HEK293T (cell line): Measurements from ENCODE around the gene TNNI3K.

Experiments used
- CTCF ChIA-PET: fragments of 350-600 bp; formaldehyde crosslinking; extraction: SDS; loops from one replicate; lab custom pipeline; 2021; ENCODE audit warnings: antibody characterized with exemption, inconsistent platforms; lab: Yijun Ruan, JAX
- POLR2A ChIA-PET: fragments of 350-600 bp; formaldehyde crosslinking; extraction: SDS; loops from one replicate; lab custom pipeline; 2020; ENCODE audit warnings: antibody characterized with exemption, inconsistent platforms; lab: Yijun Ruan, JAX
- DNase-seq: peaks from one replicate; pipeline ENCODE4 v3.0.0; 2012; ENCODE audit warnings: mixed read lengths; ENCODE audit errors: extremely low spot score
- ARNT ChIP-seq: fragments of 450-650 bp; IDR thresholded peaks from 2 replicates; pipeline ENCODE4 v1.6.1; 2017; ENCODE audit warnings: mild to moderate bottlenecking
- BHLHE40 ChIP-seq: fragments of 450-650 bp; IDR thresholded peaks from 2 replicates; pipeline ENCODE4 v1.6.1; 2016; ENCODE audit warnings: mild to moderate bottlenecking, moderate library complexity, borderline replicate concordance
- CTBP1 ChIP-seq: fragments of 450-650 bp; IDR thresholded peaks from 2 replicates; pipeline ENCODE4 v1.6.1; 2016; ENCODE audit warnings: borderline replicate concordance
- ELF4 ChIP-seq: fragments of 450-650 bp; IDR thresholded peaks from 2 replicates; pipeline ENCODE4 v1.6.1; 2017; ENCODE audit warnings: antibody characterized with exemption
- FOXA1 ChIP-seq: fragments of 450-650 bp; IDR thresholded peaks from 2 replicates; pipeline ENCODE4 v1.6.1; 2016; ENCODE audit warnings: mild to moderate bottlenecking
- FOXK2 ChIP-seq: fragments of 450-650 bp; IDR thresholded peaks from 2 replicates; pipeline ENCODE4 v1.6.1; 2016; ENCODE audit warnings: mild to moderate bottlenecking
- FOXM1 ChIP-seq: fragments of 450-650 bp; IDR thresholded peaks from 2 replicates; pipeline ENCODE4 v1.6.1; 2017; ENCODE audit warnings: mild to moderate bottlenecking, borderline replicate concordance
- HDGF ChIP-seq: fragments of 450-650 bp; IDR thresholded peaks from 2 replicates; pipeline ENCODE4 v1.6.1; 2017; ENCODE audit warnings: antibody characterized with exemption, borderline replicate concordance
- L3MBTL2 ChIP-seq: fragments of 450-650 bp; conservative IDR thresholded peaks from 2 replicates; pipeline ENCODE4 v1.6.1; 2016; ENCODE audit warnings: mild to moderate bottlenecking
- LEF1 ChIP-seq: fragments of 450-650 bp; IDR thresholded peaks from 2 replicates; pipeline ENCODE4 v1.6.1; 2017; ENCODE audit warnings: mild to moderate bottlenecking, borderline replicate concordance
- NFRKB ChIP-seq: fragments of 450-650 bp; IDR thresholded peaks from 2 replicates; pipeline ENCODE4 v1.6.1; 2016; ENCODE audit warnings: mild to moderate bottlenecking, moderate library complexity
- PKNOX1 ChIP-seq: fragments of 450-650 bp; IDR thresholded peaks from 2 replicates; pipeline ENCODE4 v1.6.1; 2016
- SP1 ChIP-seq: fragments of 450-650 bp; IDR thresholded peaks from 2 replicates; pipeline ENCODE4 v1.6.1; 2017
- SUZ12 ChIP-seq: fragments of 450-650 bp; IDR thresholded peaks from 2 replicates; pipeline ENCODE4 v1.6.1; 2016; ENCODE audit warnings: mild to moderate bottlenecking
- TARDBP ChIP-seq: fragments of 450-650 bp; IDR thresholded peaks from 2 replicates; pipeline ENCODE4 v1.6.1; 2016
- ZNF384 ChIP-seq: fragments of 450-650 bp; IDR thresholded peaks from 2 replicates; pipeline ENCODE4 v1.6.1; 2016

TNNI3K gene

GRCh38 chr1:74523873-74524480 lies 288.8 kb downstream of the TNNI3K start:
- TF ChIP-seq CTBP1 (no peak), BHLHE40 (no peak), SP1 (no peak), SUZ12 (no peak), ARNT (no peak), PKNOX1 (no peak), FOXK2 (no peak), LEF1 (no peak), HDGF (no peak)
- no peak for DNase-seq
- ChIA-PET POLR2A (no interaction called here), CTCF (no interaction called here)

GRCh38 chr1:74526708-74527107 lies 291.5 kb downstream of the TNNI3K start:
- DNase-seq = no peak
- ChIA-PET CTCF (no interaction called here), POLR2A (no interaction called here)
- TF ChIP-seq ZNF384 (no peak), ELF4 (no peak), BHLHE40 (no peak), FOXK2 (no peak), FOXM1 (no peak), TARDBP (no peak), LEF1 (no peak), SUZ12 (no peak), PKNOX1 (no peak), CTBP1 (no peak), HDGF (no peak), FOXA1 (no peak), ARNT (no peak), NFRKB (no peak), SP1 (no peak), L3MBTL2 (no peak)

- TF ChIP-seq ARNT (no peak), ELF4 (no peak), ZNF384 (no peak), FOXK2 (no peak), SP1 (no peak), FOXM1 (no peak), LEF1 (no peak), BHLHE40 (no peak), PKNOX1 (no peak), NFRKB (no peak), SUZ12 (no peak)
- ChIA-PET CTCF (no interaction called here), POLR2A (no interaction called here)
- DNase-seq = no peak
Observed at GRCh38 chr1:74528123-74528522, 292.9 kb downstream of the TNNI3K start.

- ChIA-PET CTCF (no interaction called here), POLR2A (no interaction called here)
- no peak for DNase-seq
- no peak for TF ChIP-seq L3MBTL2
- no peak for TF ChIP-seq FOXK2
- no peak for TF ChIP-seq HDGF
- TF ChIP-seq BHLHE40 = no peak
- TF ChIP-seq ARNT = no peak
- no peak for TF ChIP-seq TARDBP
- no peak for TF ChIP-seq SP1
- TF ChIP-seq LEF1 = no peak
- no peak for TF ChIP-seq NFRKB
- no peak for TF ChIP-seq SUZ12
- TF ChIP-seq FOXA1 = no peak
- no peak for TF ChIP-seq ELF4
- no peak for TF ChIP-seq FOXM1
- TF ChIP-seq PKNOX1 = no peak
- TF ChIP-seq CTBP1 = no peak
- TF ChIP-seq ZNF384 = no peak
Observed at GRCh38 chr1:74530892-74531291, 295.7 kb downstream of the TNNI3K start.

- DNase-seq = no peak
- CTCF ChIA-PET = no interaction called here
- POLR2A ChIA-PET = no interaction called here
- TF ChIP-seq FOXM1 (no peak), L3MBTL2 (no peak), BHLHE40 (no peak), FOXK2 (no peak), SP1 (no peak), ARNT (no peak), NFRKB (no peak), PKNOX1 (no peak)
Observed at GRCh38 chr1:74531796-74532195, 296.6 kb downstream of the TNNI3K start.
